HK-2 (cell line): ENCODE results near the gene GIT2.
"Not testable (repeated sequence)": the region's sequence is repeated elsewhere in the genome, so short reads cannot be mapped to it uniquely, and the experiment has no call there.

Experiments used
- DNase-seq: peaks from one replicate; pipeline ENCODE4 v3.0.0-alpha.2; 2018; ENCODE audit not compliant: unreplicated experiment

GIT2 gene

GRCh38 chr12:109891731-109892130 lies 104.4 kb downstream of the GIT2 start:
- not testable (repeated sequence) for DNase-seq

DNA sequence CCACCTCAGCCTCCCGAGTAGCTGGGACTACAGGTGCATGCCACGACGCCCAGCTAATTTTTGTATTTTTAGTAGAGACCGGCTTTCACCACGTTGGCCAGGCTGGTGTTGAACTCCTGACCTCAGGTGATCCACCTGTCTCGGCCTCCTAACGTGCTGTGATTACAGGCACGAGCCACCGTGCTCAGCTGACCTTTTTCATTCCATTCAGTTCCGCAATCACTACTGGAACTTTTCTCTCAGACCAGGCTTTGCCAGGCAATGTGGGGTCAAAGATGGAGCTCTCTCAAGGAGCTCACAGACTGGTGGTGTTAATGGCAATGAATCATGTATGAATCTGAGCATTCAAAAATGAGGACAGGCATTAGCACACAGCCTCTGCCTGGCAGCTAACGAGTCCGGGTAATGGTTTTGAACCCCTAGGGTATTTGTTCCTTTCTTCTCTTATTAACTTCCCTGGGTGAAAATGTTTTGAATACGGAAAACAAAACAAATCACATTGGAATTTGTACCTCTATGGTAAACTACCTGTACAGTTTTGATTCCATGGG lies 105.5 kb downstream of the GIT2 start:
- DNase-seq, result no peak

DNA sequence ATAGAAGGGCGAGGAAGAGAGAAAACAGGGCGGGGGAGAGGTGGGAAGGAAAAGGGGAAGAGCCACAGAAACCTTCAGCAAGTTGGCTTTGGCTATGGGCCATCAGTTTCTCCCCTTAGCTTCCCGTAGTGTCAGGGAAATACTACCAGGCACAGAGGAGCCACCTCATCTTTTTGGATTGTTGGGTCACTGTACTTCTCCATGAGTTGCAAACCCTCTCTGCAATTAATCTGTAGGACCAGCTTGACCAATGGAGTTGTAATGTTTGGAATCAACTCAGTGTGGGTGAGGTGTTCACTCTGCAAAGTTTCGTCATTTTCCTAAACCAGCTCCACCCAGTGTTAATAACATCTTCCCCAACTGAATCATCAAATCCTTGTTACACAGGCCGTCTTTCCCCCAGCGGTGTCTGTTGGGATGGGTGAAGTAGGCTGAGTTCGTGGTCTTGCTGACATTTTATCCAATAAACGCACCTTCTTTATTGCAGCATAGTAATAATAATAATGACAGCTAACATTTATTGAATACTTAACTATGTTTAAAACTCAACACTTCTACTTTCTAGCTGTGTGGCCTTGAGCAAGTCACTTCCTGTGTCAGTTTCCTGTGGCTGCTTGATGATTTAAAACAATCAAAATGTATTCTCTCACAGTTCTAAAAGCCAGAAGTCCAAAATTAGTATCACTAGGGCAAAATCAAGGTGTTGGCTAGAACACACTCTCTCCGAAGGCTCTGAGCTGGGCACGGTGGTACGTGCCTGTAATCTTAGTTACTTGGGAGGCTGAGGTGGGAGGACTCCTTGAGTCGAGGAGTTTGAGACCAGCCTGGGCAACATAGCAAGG lies 107.8 kb downstream of the GIT2 start:
- DNase-seq, result no peak

DNA sequence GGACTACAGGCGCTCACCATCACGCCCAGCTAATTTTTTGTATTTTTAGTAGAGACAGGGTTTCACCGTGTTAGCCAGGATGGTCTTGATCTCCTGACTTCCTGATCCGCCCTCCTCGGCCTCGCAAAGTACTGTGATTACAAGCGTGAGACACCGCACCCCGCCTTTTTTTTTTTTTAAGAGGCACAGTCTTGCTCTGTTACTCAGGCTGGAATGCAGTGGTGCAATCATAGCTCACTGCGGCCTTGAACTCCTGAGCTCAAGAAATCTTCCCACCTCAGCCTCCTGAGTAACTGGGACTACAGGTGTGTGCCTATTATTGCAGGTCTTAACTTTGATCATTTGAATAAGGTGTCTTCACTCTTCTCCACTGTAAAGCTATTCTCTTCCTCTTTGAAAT lies 110.6 kb downstream of the GIT2 start:
- no peak for DNase-seq

- DNase-seq, result no peak
Measured at GRCh38 chr12:109883461-109883860, 112.7 kb downstream of the GIT2 start.

GRCh38 chr12:109881752-109882151 lies 114.4 kb downstream of the GIT2 start:
- DNase-seq, result no peak

DNA sequence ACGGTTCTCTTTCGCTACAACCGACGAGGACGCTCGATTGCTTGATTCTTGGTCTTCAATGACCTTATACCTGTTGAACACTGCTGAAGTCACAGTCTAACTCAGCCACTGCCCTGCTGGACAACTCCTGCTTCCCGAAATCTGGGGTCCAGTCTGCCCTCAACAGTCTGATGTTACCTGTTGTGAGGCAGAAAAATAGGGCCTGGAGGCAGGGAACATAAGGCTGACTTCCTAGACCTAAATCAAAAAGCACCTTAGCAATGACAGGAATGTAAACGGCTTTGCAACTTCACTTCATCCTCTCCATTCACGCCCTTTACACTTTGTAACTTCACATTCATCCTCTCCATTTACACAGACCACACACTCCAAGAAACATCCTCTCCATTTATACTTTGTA lies 115.2 kb downstream of the GIT2 start:
- DNase-seq, result no peak

DNA sequence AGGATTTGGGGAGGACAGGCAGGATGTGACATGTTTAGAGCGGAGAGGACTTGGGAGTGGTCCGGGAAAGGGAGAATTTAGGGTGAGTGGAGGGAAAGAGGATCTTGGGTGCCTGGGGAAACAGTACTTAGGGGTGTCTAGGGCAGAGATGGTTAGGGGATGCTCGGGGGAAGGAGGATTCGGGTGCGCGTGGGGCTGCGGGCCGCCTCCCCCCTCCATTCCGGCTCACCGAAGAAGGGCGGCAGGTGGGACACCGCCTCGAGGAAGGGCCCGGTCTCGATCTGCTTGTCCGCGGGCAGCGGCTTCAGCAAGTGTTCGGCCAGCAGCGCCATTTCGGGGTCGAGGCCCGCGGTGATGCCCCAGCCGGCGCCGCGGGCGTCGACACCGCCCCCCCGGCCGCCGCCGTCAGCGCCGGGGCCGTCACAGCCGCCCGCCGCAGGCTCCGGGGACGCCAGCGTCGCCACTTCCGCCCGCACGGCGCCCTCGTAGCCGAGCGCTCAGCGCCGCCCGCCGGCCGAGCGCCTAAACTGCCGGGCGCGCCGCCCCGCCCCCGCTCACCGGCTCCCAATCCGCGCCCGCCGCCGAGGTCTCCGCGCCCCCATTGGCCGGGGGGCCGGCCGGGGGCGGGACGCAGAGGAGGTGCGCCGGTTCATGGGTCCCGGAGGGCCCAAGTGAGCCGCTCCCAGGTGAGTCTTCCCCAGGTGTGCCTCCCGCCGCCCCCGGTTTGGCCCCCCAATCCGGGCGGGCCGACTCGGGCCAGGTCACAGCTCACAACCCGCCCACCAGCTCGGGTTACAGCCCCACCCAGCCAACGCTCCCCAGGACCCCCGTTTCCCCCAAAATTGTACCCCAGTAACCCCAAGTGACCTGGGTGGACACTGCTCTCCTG lies 115.9 kb downstream of the GIT2 start, which contains the start of gene GLTP:
TSS of gene GLTP (minus strand) at position 499 of the 889 bp plus-strand sequence. CDS start at position 332, 167 bp downstream.
- peak; percentile 82 for DNase-seq
